Smooth muscle cell (in vitro differentiated cells): ENCODE results near the gene TMEM131L. TPM values are rescaled to one million over a fixed set of nuclear protein-coding genes. Genes with fewer than 3 reads are reported as not detected.

ENCODE experiments used
- DNase-seq: peaks from one replicate; lab custom pipeline; 2025; ENCODE audit not compliant: unreplicated experiment; lab: John Stamatoyannopoulos, UW
- H2AFZ ChIP-seq: fragments of 200-600 bp; sonication (generic); 2 replicates; pipeline ENCODE4 v1.6.0; 2016; ENCODE audit warnings: antibody characterized with exemption, low read depth, mild to moderate bottlenecking
- H3F3A ChIP-seq: fragments of 200-600 bp; sonication (generic); 2 replicates; pipeline ENCODE4 v1.6.0; 2017; ENCODE audit warnings: antibody characterized with exemption, low read depth
- H3K27ac ChIP-seq: fragments of 200-600 bp; sonication (generic); 2 replicates; pipeline ENCODE4 v1.5.1; 2016; ENCODE audit warnings: low read depth, mild to moderate bottlenecking
- H3K27me3 ChIP-seq: fragments of 200-600 bp; sonication (generic); 2 replicates; pipeline ENCODE4 v1.6.1; 2016; ENCODE audit warnings: low read depth, mild to moderate bottlenecking
- H3K36me3 ChIP-seq: fragments of 200-600 bp; sonication (generic); 2 replicates; pipeline ENCODE4 v1.5.1; 2016; ENCODE audit warnings: low read depth
- H3K4me1 ChIP-seq: fragments of 200-600 bp; sonication (generic); 2 replicates; pipeline ENCODE4 v1.5.1; 2016; ENCODE audit warnings: low read depth
- H3K4me2 ChIP-seq: fragments of 200-600 bp; sonication (generic); 2 replicates; pipeline ENCODE4 v1.6.0; 2016; ENCODE audit warnings: mild to moderate bottlenecking
- H3K4me3 ChIP-seq: fragments of 200-600 bp; sonication (generic); 2 replicates; pipeline ENCODE4 v1.5.1; 2016; ENCODE audit warnings: mild to moderate bottlenecking
- H3K79me2 ChIP-seq: fragments of 200-600 bp; sonication (generic); 2 replicates; pipeline ENCODE4 v1.6.0; 2016; ENCODE audit warnings: low read depth, mild to moderate bottlenecking
- H3K9ac ChIP-seq: fragments of 200-600 bp; sonication (generic); 2 replicates; pipeline ENCODE4 v1.6.0; 2016; ENCODE audit warnings: low read depth
- H3K9me3 ChIP-seq: fragments of 200-600 bp; sonication (generic); replicated peaks from 2 replicates; pipeline ENCODE4 v1.5.1; 2016; ENCODE audit warnings: low read depth
- H4K20me1 ChIP-seq: fragments of 200-600 bp; sonication (generic); 2 replicates; pipeline ENCODE4 v1.6.0; 2016; ENCODE audit warnings: low read depth
- WGBS: methylation state at CpG from one replicate; pipeline ENCODE4 v1.1.7; 2016; ENCODE audit warnings: low lambda C conversion rate; 5-methylcytosine and 5-hydroxymethylcytosine counted together
- polyA plus RNA-seq: library from polyadenylated mRNA; unstranded; fragments of >200 nt; fragmentation: Nextera tagmentation; extraction: Ambion mirVana; gene quantifications from 2 replicates; pipeline ENCODE4 v1.2.1, GENCODE V29; 2016
- total RNA-seq: library from RNA; depleted of rRNA; stranded (reverse); fragments of >200 nt; gene quantifications from 2 replicates; pipeline ENCODE4 v1.2.3, GENCODE V29; 2014
- TF ChIP-seq, protein P1 (sequence below): fragments of 200-600 bp; sonication (generic); IDR thresholded peaks from 2 replicates; pipeline ENCODE4 v1.5.1; 2017; ENCODE audit warnings: borderline replicate concordance, mild to moderate bottlenecking, antibody characterized with exemption; ENCODE audit not compliant: insufficient read depth, poor library complexity, severe bottlenecking

Gene TMEM131L
- total and polyA plus RNA-seq, 2 experiments from 2014 or later = 4.3 to 6.7 TPM

DNA sequence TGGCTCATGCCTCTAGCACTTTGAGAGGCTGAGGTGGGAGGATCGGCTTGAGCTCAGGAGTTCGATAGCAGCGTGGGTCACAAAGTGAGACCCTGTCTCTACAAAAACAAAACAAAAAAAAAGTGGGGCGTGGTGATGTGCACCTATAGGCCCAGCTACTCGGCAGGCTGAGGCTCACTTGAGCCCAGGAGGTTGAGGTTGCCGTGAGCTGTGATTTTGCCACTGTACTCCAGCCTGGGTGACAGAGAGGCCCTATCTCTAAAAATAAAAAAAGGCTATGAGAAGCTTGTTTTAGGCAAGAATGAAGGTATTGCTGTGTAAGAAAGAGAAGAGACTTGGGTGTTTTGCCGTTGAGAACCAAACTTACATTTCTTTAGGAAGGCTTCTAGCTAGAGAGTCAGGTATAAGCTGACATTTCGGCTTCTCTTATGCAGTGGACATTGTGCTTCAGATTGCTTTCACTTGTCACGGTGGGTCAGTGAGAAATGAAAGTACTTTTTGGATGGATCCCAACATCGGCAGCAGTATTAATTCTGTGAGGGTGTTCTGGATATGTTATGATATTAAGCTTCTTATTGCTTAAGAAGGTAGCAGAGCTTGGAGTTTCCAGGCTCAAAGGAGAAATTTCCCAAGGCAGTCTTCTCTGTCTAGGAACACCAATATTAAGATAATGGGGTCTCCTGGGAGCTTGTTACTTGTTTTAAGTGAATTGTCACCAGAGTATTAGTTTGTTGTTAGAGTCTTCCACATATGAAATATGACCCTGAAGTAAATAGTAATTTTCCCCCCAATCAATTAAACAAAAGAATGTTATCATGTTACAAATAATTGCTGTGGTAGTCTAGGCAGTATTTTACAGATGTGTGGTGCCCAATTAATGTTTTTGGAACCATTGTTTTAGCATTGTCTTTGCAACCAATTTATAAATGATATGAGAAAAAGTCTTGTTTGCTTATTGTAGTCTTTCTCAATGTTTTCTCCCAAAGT lies 17.6 kb downstream of the TMEM131L start:
- TF ChIP-seq, protein P1, sequence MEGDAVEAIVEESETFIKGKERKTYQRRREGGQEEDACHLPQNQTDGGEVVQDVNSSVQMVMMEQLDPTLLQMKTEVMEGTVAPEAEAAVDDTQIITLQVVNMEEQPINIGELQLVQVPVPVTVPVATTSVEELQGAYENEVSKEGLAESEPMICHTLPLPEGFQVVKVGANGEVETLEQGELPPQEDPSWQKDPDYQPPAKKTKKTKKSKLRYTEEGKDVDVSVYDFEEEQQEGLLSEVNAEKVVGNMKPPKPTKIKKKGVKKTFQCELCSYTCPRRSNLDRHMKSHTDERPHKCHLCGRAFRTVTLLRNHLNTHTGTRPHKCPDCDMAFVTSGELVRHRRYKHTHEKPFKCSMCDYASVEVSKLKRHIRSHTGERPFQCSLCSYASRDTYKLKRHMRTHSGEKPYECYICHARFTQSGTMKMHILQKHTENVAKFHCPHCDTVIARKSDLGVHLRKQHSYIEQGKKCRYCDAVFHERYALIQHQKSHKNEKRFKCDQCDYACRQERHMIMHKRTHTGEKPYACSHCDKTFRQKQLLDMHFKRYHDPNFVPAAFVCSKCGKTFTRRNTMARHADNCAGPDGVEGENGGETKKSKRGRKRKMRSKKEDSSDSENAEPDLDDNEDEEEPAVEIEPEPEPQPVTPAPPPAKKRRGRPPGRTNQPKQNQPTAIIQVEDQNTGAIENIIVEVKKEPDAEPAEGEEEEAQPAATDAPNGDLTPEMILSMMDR = no peak
- Histone ChIP-seq H3K4me2 (no peak overlapping the region), H3K27ac (no peak overlapping the region), H4K20me1 (no peaks in the 10 kb centered on the region), H3F3A (peaks cover 5% of the 10 kb centered on the region), H3K9me3 (no peaks in the 10 kb centered on the region), H3K9ac (no peak overlapping the region), H2AFZ (no peak overlapping the region), H3K36me3 (no peaks in the 10 kb centered on the region), H3K4me3 (no peak overlapping the region), H3K79me2 (no peaks in the 10 kb centered on the region), H3K4me1 (peaks cover 10% of the 10 kb centered on the region), H3K27me3 (no peaks in the 10 kb centered on the region)
- 93% methylated on average over 10 of the region's 10 CpGs for WGBS
- no peak for DNase-seq

DNA sequence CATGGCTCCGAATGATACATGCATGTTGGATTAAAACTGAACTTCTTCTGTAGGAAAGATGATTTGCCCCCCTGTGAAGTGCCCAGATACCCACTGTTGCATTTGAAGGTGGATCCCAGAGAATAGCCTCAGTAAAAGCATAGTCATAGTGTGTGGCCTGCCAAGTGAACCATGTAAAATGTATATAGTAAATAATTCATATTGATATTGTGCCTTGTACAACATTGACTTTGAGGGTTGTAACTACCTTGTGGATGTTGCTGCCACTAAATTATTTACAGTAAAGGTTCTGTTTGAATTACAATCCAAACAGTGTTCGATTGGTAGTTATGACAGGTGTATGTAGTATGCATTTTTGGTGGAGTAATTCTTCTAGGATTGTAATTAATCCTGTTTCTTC lies 19.2 kb downstream of the TMEM131L start:
- WGBS = 98% methylated on average over 2 of the region's 2 CpGs
- Histone ChIP-seq H3K4me1 (peaks cover 24% of the 10 kb centered on the region), H3K36me3 (no peaks in the 10 kb centered on the region), H3K27ac (peak overlapping the region; percentile 83), H3F3A (peaks cover 5% of the 10 kb centered on the region), H3K27me3 (no peaks in the 10 kb centered on the region), H3K4me2 (peak overlapping the region; percentile 13), H3K79me2 (no peaks in the 10 kb centered on the region), H3K4me3 (no peak overlapping the region), H3K9me3 (no peaks in the 10 kb centered on the region), H4K20me1 (no peaks in the 10 kb centered on the region), H2AFZ (no peak overlapping the region), H3K9ac (no peak overlapping the region)
- DNase-seq = no peak
- TF ChIP-seq, protein P1 = no peak

DNA sequence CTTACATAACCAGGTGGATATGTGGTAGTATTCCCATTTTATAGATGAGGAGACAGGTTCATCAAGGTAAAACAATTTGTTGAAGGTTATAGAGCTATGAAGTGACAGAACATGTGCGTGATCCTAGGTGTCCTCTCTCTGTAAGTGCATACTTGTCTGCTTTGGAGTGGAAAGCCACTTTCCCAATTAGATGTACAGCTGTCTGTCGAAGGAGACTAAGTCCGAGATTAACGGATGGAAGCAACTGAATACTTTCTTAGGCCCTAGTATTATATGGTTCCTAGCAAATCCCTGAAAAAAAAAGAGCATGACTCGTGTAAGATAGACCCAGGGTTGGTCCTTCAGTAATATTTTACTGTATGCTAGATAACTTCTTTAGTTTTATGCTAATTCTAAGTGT lies 19.7 kb downstream of the TMEM131L start:
- Histone ChIP-seq H3F3A (peaks cover 5% of the 10 kb centered on the region), H3K79me2 (no peaks in the 10 kb centered on the region), H4K20me1 (no peaks in the 10 kb centered on the region), H3K27me3 (no peaks in the 10 kb centered on the region), H3K27ac (peak overlapping the region; percentile 83), H3K9ac (peak overlapping the region; percentile 10), H3K36me3 (no peaks in the 10 kb centered on the region), H3K4me2 (peak overlapping the region; percentile 13), H2AFZ (no peak overlapping the region), H3K4me1 (peaks cover 25% of the 10 kb centered on the region), H3K4me3 (no peak overlapping the region), H3K9me3 (no peaks in the 10 kb centered on the region)
- 51% methylated on average over 5 of the region's 5 CpGs for WGBS
- DNase-seq = no peak
- TF ChIP-seq, protein P1 = no peak
